ENCODE measurements around the gene FCHO2. TPM values are rescaled to one million over a fixed set of nuclear protein-coding genes. Genes with fewer than 3 reads are reported as not detected.

The FCHO2 gene
- total RNA-seq, 1 donor from 2014 or later, result 17.7 TPM

- no peak overlapping the region for H3K27ac Mint-ChIP-seq
- H3K9me3 Mint-ChIP-seq, result no peaks in the 10 kb centered on the region
- no peaks in the 10 kb centered on the region for H3K9me3 ChIP-seq (ENCODE audit: low read depth)
- no peak overlapping the region for H3K4me2 ChIP-seq
- no peak overlapping the region for H3K9ac ChIP-seq
- H3K27me3 Mint-ChIP-seq (ENCODE audit: insufficient read depth, low read depth), result peaks cover 10% of the 10 kb centered on the region
- H3K4me1 ChIP-seq, result no peaks in the 10 kb centered on the region
- H3K27ac ChIP-seq, result no peak overlapping the region
- H2AFZ ChIP-seq (replicated peaks), result no peak overlapping the region
- peaks cover 13% of the 10 kb centered on the region for H3K4me1 Mint-ChIP-seq
- no peak for TF ChIP-seq EZH2phosphoT487 (IDR thresholded peaks at IDR 0.05)
- no peak for TF ChIP-seq EZH2 (IDR thresholded peaks at IDR 0.05)
- no peak for TF ChIP-seq CTCF (IDR thresholded peaks at IDR 0.05)
- peaks cover 3% of the 10 kb centered on the region for H3K79me2 ChIP-seq (ENCODE audit: low read depth)
- no peaks in the 10 kb centered on the region for H3K36me3 ChIP-seq
- no peak overlapping the region for H3K4me3 ChIP-seq
- no peak for DNase-seq (ENCODE audit: low spot score)
- H3K36me3 Mint-ChIP-seq, result no peaks in the 10 kb centered on the region
- peaks cover 19% of the 10 kb centered on the region for H3K27me3 ChIP-seq
- H4K20me1 ChIP-seq (ENCODE audit: low read depth), result no peaks in the 10 kb centered on the region
- peaks cover 13% of the 10 kb centered on the region for H3F3A ChIP-seq (ENCODE audit: low read depth)
- H3K4me3 Mint-ChIP-seq, result no peak overlapping the region
Measured at GRCh38 chr5:72951671-72952468, 4.0 kb upstream of the FCHO2 start.

- Mint-ChIP-seq H3K36me3 (no peaks in the 10 kb centered on the region), H3K4me3 (no peak overlapping the region)
Measured at GRCh38 chr5:72954389-72954788, 1.5 kb upstream of the FCHO2 start.

GRCh38 chr5:72955143-72955767 is 586 bp upstream of the FCHO2 start:
- no peak overlapping the region for H3K27ac ChIP-seq
- peaks cover 19% of the 10 kb centered on the region for H3K27me3 ChIP-seq
- H3K9ac ChIP-seq, result no peak overlapping the region
- Mint-ChIP-seq H3K4me3 (peak overlapping the region; percentile 95), H3K27ac (peak overlapping the region; percentile 96), H3K27me3 (ENCODE audit: insufficient read depth, low read depth) (peaks cover 7% of the 10 kb centered on the region), H3K4me1 (peaks cover 18% of the 10 kb centered on the region), H3K36me3 (no peaks in the 10 kb centered on the region), H3K9me3 (no peaks in the 10 kb centered on the region)
- DNase-seq (ENCODE audit: low spot score), result peak; percentile 74
- no peaks in the 10 kb centered on the region for H3K36me3 ChIP-seq
- H3K4me2 ChIP-seq, result peak overlapping the region; percentile 88
- no peaks in the 10 kb centered on the region for H4K20me1 ChIP-seq (ENCODE audit: low read depth)
- peak overlapping the region; percentile 63 for H3K4me3 ChIP-seq
- no peak for TF ChIP-seq CTCF (IDR thresholded peaks at IDR 0.05)
- no peak for TF ChIP-seq EZH2phosphoT487 (IDR thresholded peaks at IDR 0.05)
- no peak for TF ChIP-seq EZH2 (IDR thresholded peaks at IDR 0.05)
- H3F3A ChIP-seq (ENCODE audit: low read depth), result peaks cover 16% of the 10 kb centered on the region
- peak overlapping the region; percentile 97 for H2AFZ ChIP-seq (replicated peaks)
- no peaks in the 10 kb centered on the region for H3K9me3 ChIP-seq (ENCODE audit: low read depth)
- H3K79me2 ChIP-seq (ENCODE audit: low read depth), result peaks cover 36% of the 10 kb centered on the region
- H3K4me1 ChIP-seq, result peaks cover 4% of the 10 kb centered on the region

More at GRCh38 chr5:72954389-72954788, 1.5 kb upstream of the FCHO2 start:
- Mint-ChIP-seq H3K4me1 (peaks cover 18% of the 10 kb centered on the region), H3K27me3 (ENCODE audit: insufficient read depth, low read depth) (peaks cover 7% of the 10 kb centered on the region), H3K9me3 (no peaks in the 10 kb centered on the region), H3K27ac (no peak overlapping the region)
- H3K4me2 ChIP-seq, result no peak overlapping the region
- TF ChIP-seq EZH2 (IDR thresholded peaks at IDR 0.05), result no peak
- TF ChIP-seq EZH2phosphoT487 (IDR thresholded peaks at IDR 0.05), result no peak
- TF ChIP-seq CTCF (IDR thresholded peaks at IDR 0.05), result no peak
- peaks cover 16% of the 10 kb centered on the region for H3F3A ChIP-seq (ENCODE audit: low read depth)
- peaks cover 4% of the 10 kb centered on the region for H3K4me1 ChIP-seq
- H3K9ac ChIP-seq, result no peak overlapping the region
- no peaks in the 10 kb centered on the region for H4K20me1 ChIP-seq (ENCODE audit: low read depth)
- peaks cover 28% of the 10 kb centered on the region for H3K79me2 ChIP-seq (ENCODE audit: low read depth)
- no peak overlapping the region for H2AFZ ChIP-seq (replicated peaks)
- no peak overlapping the region for H3K27ac ChIP-seq
- H3K36me3 ChIP-seq, result no peaks in the 10 kb centered on the region
- no peak for DNase-seq (ENCODE audit: low spot score)
- H3K4me3 ChIP-seq, result no peak overlapping the region
- H3K27me3 ChIP-seq, result peaks cover 19% of the 10 kb centered on the region
- no peaks in the 10 kb centered on the region for H3K9me3 ChIP-seq (ENCODE audit: low read depth)

Data from neural progenitor cell (in vitro differentiated cells).